ENCODE results near the gene TANGO2.

The TANGO2 gene

GRCh38 chr22:19974935-19975706 lies 45.8 kb upstream of the TANGO2 start:
- no peak for TF ChIP-seq CTCF (IDR thresholded peaks at IDR 0.05; ENCODE audit: low read depth, low read length, missing control alignments)
- no peak for DNase-seq (ENCODE audit: low read depth)
- H3K4me3 ChIP-seq (ENCODE audit: low read depth, low read length) = no peak overlapping the region

- no peak overlapping the region for H3K4me3 ChIP-seq (ENCODE audit: low read depth, low read length)
- DNase-seq (ENCODE audit: low read depth) = no peak
- TF ChIP-seq CTCF (IDR thresholded peaks at IDR 0.05; ENCODE audit: low read depth, low read length, missing control alignments) = no peak
Observed at GRCh38 chr22:19975707-19976035, 45.2 kb upstream of the TANGO2 start.

GRCh38 chr22:19976671-19977070 lies 44.2 kb upstream of the TANGO2 start:
- TF ChIP-seq CTCF (IDR thresholded peaks at IDR 0.05; ENCODE audit: low read depth, low read length, missing control alignments) = no peak
- no peak for DNase-seq (ENCODE audit: low read depth)

GRCh38 chr22:19977296-19978243 lies 43.3 kb upstream of the TANGO2 start:
- no peak overlapping the region for H3K4me3 ChIP-seq (ENCODE audit: low read depth, low read length)
- no peak for TF ChIP-seq CTCF (IDR thresholded peaks at IDR 0.05; ENCODE audit: low read depth, low read length, missing control alignments)
- DNase-seq (ENCODE audit: low read depth) = no peak

More at GRCh38 chr22:19976671-19977070, 44.2 kb upstream of the TANGO2 start:
- no peak overlapping the region for H3K4me3 ChIP-seq (ENCODE audit: low read depth, low read length)

GRCh38 chr22:19978748-19979147 lies 42.2 kb upstream of the TANGO2 start:
- TF ChIP-seq CTCF (IDR thresholded peaks at IDR 0.05; ENCODE audit: low read depth, low read length, missing control alignments) = no peak
- DNase-seq (ENCODE audit: low read depth) = no peak
- no peak overlapping the region for H3K4me3 ChIP-seq (ENCODE audit: low read depth, low read length)

GRCh38 chr22:19979712-19980493 lies 41.0 kb upstream of the TANGO2 start:
- no peak for DNase-seq (ENCODE audit: low read depth)
- no peak for TF ChIP-seq CTCF (IDR thresholded peaks at IDR 0.05; ENCODE audit: low read depth, low read length, missing control alignments)
- no peak overlapping the region for H3K4me3 ChIP-seq (ENCODE audit: low read depth, low read length)
